H1 (cell line): ENCODE results near the gene VIPR2. TPM values are rescaled to one million over a fixed set of nuclear protein-coding genes. Genes with fewer than 3 reads are reported as not detected.

Source experiments
- CTBP2 ChIP-seq: IDR thresholded peaks from 2 replicates; pipeline ENCODE4 v1.7.0; 2011; ENCODE audit warnings: borderline replicate concordance, mild to moderate bottlenecking, moderate library complexity, mixed read lengths, low read length; ENCODE audit not compliant: insufficient read depth, insufficient read length
- EGR1 ChIP-seq: IDR thresholded peaks from 2 replicates; pipeline ENCODE4 v1.6.1; 2011; ENCODE audit warnings: low read depth, low read length, borderline replicate concordance
- EP300 ChIP-seq, 2 experiments: IDR thresholded peaks; 1 replicate in 1 of 2; 2 replicates in 1 of 2; pipeline ENCODE4 v1.6.1; 2011 to 2012; ENCODE audit warnings: low read depth in 2 of 2, low read length in 2 of 2, mild to moderate bottlenecking in 2 of 2, borderline replicate concordance in 1 of 2, inconsistent platforms in 1 of 2, moderate library complexity in 1 of 2
- POU5F1 ChIP-seq: IDR thresholded peaks from 2 replicates; pipeline ENCODE4 v1.6.1; 2011; ENCODE audit warnings: low read depth, mild to moderate bottlenecking, low read length, moderate library complexity
- SAP30 ChIP-seq: fragments of 300-600 bp; sonication (generic); IDR thresholded peaks from 2 replicates; pipeline ENCODE4 v1.7.1; 2012; ENCODE audit warnings: low read length, moderate library complexity, mild to moderate bottlenecking, inconsistent platforms; ENCODE audit not compliant: insufficient read depth, insufficient replicate concordance
- SP4 ChIP-seq: IDR thresholded peaks from 2 replicates; pipeline ENCODE4 v1.6.1; 2012; ENCODE audit warnings: low read length, inconsistent platforms
- TAF7 ChIP-seq: optimal IDR thresholded peaks from 2 replicates; pipeline ENCODE3; 2011; ENCODE audit warnings: low read depth, mild to moderate bottlenecking, inconsistent platforms, low read length, moderate library complexity, borderline replicate concordance
- polyA plus RNA-seq, 7 experiments: library from polyadenylated mRNA; depleted of rRNA in 3 of 7; stranded (reverse) in 5 of 7; unstranded in 2 of 7; fragments of >200 nt in 5 of 7; fragments of 200-250 nt in 2 of 7; gene quantifications; 1 replicate in 5 of 7; 2 replicates in 1 of 7; 4 replicates in 1 of 7; pipeline versions ENCODE4 v1.2.1 to v1.2.3, GENCODE V29; 2011 to 2013; ENCODE audit warnings: missing spikeins in 2 of 7, mixed read lengths in 2 of 7
- total RNA-seq: library from RNA; stranded (reverse); fragmentation: NEBNext Ultra II Directional; extraction: Animal tissue kit (Norgen Biotek cat#: 25700); gene quantifications from 2 replicates; pipeline ENCODE4 v1.2.1, GENCODE V29; 2021
- TF ChIP-seq, protein P1 (sequence below): IDR thresholded peaks from 2 replicates; pipeline ENCODE4 v1.6.1; 2012; ENCODE audit warnings: low read length, inconsistent platforms

The VIPR2 gene
- total and polyA plus RNA-seq, 2 of the 8 experiments (the other 6 are each of a cell fraction or from before 2014, with no cell fraction given), result 2.4 to 6.3 TPM

DNA sequence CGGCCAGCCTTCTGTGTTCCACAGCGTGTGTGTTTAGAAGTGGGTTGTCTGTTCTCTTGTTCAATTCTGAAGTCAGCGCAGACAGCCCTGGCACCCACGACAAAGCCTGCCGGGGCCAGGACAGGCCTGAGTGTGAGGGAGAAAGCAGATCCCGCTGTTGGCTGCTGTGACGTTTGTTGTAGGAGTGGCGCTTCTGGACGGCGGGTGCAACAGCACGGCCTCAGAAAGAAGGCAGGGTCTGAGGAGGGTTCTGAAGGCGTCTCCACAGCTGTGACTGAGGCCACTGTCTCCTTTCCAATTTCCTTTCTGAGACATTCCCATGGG, 76.2 kb downstream of the VIPR2 start (continued):
- TF ChIP-seq EP300 (IDR thresholded peaks at IDR 0.05; ENCODE audit: borderline replicate concordance in 1 of 2, low read depth in 2 of 2, low read length in 2 of 2) (no peak), POU5F1 (no peak), EGR1 (no peak), SP4 (no peak), SAP30 (no peak), TAF7 (no peak), CTBP2 (no peak)
- TF ChIP-seq, protein P1, sequence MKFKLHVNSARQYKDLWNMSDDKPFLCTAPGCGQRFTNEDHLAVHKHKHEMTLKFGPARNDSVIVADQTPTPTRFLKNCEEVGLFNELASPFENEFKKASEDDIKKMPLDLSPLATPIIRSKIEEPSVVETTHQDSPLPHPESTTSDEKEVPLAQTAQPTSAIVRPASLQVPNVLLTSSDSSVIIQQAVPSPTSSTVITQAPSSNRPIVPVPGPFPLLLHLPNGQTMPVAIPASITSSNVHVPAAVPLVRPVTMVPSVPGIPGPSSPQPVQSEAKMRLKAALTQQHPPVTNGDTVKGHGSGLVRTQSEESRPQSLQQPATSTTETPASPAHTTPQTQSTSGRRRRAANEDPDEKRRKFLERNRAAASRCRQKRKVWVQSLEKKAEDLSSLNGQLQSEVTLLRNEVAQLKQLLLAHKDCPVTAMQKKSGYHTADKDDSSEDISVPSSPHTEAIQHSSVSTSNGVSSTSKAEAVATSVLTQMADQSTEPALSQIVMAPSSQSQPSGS, result no peak
